ENCODE data around the gene MPG.
"Not testable (repeated sequence)": the region's sequence is repeated elsewhere in the genome, so short reads cannot be mapped to it uniquely, and the experiment has no call there.

MPG gene

DNA sequence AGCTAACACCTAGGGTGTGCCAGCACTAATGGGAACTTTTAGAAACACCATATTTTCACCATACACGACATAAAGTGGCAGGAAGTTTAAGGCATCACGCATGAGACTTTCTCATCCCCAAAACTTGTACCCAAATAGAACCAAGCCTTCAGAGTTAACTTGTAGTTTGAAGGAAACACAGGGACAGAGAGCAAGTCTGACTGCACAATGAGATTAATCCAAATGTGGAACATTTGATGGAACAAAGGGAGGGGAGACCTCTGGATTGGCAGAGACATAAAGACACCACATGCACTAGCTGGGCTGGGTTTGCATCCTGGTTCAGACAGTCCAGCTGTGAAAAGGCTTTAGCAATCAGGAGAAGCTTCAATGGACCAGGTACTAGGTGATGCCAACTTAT, 36.3 kb downstream of the MPG start:
- no peak for DNase-seq

GRCh38 chr16:116015-116414, 38.0 kb downstream of the MPG start:
- no peak for DNase-seq

- DNase-seq = peak; percentile 28
Measured at GRCh38 chr16:117379-118365, 39.6 kb downstream of the MPG start.

- no peak for DNase-seq
Measured at GRCh38 chr16:118857-119256, 40.8 kb downstream of the MPG start.

- DNase-seq = no peak
Measured at GRCh38 chr16:119295-119694, 41.3 kb downstream of the MPG start.

GRCh38 chr16:119835-120491, 41.9 kb downstream of the MPG start:
- no peak for DNase-seq

DNA sequence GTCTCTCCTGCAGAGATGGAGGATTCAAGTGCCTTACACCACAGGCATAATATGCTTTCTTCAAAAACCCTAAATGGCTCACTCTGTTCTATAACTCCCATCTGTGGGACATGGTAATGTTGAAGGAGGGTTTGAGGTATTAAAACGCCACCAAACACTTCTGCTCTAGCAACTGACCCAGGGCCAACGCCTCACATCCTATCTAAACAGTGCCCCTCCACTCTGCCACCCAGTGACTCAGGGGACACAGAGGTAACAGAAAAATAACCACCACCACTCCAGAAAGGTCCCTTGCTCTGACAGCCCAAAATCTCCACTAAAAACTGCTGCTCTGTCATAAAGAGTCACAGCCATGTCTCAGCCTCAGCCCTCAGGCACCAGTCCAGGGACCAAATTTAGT, 42.7 kb downstream of the MPG start:
- DNase-seq = no peak

DNA sequence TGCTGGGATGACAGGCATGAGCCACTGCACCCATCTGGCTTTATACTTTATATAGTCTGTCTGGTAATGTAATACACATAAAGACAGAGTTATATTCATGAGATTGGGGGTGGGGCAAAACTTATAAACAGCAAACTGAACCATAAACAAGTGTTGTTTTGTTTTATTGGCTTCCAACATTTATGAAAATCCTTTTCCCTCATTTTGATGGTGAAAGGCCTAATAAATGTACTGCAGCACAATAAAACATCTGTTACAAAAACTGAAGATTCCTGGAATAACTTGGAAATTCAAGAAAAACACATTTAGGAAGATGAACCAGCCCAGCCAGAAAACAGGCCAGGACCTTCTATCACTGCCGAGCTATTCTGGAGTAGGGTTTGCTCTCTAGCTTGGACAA, 44.3 kb downstream of the MPG start:
- DNase-seq = no peak

- DNase-seq = not testable (repeated sequence)
Measured at GRCh38 chr16:123558-124350, 45.7 kb downstream of the MPG start.

GRCh38 chr16:125011-125410, 47.0 kb downstream of the MPG start:
- no peak for DNase-seq

GRCh38 chr16:129075-129474, 51.0 kb downstream of the MPG start:
- no peak for DNase-seq

- no peak for DNase-seq
Measured at GRCh38 chr16:130533-131173, 52.6 kb downstream of the MPG start.

DNA sequence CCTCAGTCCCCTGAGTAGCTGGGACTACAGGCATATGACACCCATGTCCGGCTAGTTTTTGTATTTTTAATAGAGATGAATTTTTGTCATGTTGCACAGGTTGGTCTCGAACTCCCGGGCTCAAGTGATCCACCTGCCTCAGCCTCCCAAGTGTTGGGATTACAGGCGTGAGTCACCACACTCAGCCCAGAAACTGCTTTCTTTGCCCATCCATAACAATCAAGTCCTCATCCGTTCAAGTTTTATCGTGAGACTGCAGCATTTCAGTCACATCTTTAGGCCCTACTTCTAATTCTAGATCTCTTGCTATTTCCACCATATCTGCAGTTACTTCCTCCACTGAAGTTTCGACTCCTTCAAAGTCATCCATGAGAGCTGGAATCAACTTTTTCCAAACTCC, 54.1 kb downstream of the MPG start:
- DNase-seq = no peak

DNA sequence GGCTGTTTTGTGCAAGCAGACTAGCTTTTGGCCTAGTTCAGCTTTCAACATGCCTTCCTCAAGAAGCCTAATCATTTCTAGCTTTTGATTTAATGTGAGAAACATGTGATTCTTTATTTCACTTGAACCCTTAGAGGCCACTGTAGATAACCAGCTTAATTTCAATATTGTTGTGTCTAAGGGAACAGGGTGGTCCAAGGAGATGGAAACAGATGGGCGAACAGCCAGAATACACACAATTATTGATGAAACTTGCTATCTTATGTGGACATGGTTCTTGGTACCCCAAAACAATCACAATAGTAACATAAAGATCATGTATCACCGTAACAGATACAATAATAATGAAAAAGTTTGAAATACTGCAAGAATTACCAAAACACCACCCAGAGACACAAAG, 55.7 kb downstream of the MPG start:
- no peak for DNase-seq

Data from NCI-H187 treated with DMSO at 0.1 percent for 48 hours (cell line).